Stimulated activated CD8-positive, alpha-beta memory T cell treated with anti-CD3 and anti-CD28 coated beads, Interleukin-15, amount 100 ng/mL, for 4 hours (primary cell): ENCODE measurements around the gene TMEM250.

Source experiments
- DNase-seq, 2 donors: peaks; one replicate each; pipeline ENCODE4 v3.0.0-alpha.2; 2020; ENCODE audit warnings: low read depth in 2 of 2

TMEM250 gene

GRCh38 chr9:136093995-136094881, 24.4 kb downstream of the TMEM250 start:
- peak in 1 of 2 donors; percentile 50 for DNase-seq

- DNase-seq: no peak
These were observed 25.2 kb downstream of the TMEM250 start for GRCh38 chr9:136093346-136093986.

GRCh38 chr9:136092741-136093140, 25.9 kb downstream of the TMEM250 start:
- DNase-seq: no peak

- DNase-seq: no peak
These were observed 26.4 kb downstream of the TMEM250 start for GRCh38 chr9:136092353-136092650.

- no peak for DNase-seq
These were observed 26.9 kb downstream of the TMEM250 start for GRCh38 chr9:136091582-136092352.

- DNase-seq: no peak
These were observed 27.7 kb downstream of the TMEM250 start for GRCh38 chr9:136090768-136091581.

- no peak for DNase-seq
These were observed 28.5 kb downstream of the TMEM250 start for GRCh38 chr9:136090056-136090735.

GRCh38 chr9:136089697-136090045, 29.0 kb downstream of the TMEM250 start:
- DNase-seq: no peak

GRCh38 chr9:136088939-136089696, 29.6 kb downstream of the TMEM250 start:
- DNase-seq: no peak

- DNase-seq: no peak
These were observed 30.2 kb downstream of the TMEM250 start for GRCh38 chr9:136088481-136088938.

- DNase-seq: no peak
These were observed 30.8 kb downstream of the TMEM250 start for GRCh38 chr9:136087741-136088480.

- no peak for DNase-seq
These were observed 31.5 kb downstream of the TMEM250 start for GRCh38 chr9:136086951-136087740.

- no peak for DNase-seq
These were observed 32.3 kb downstream of the TMEM250 start for GRCh38 chr9:136086213-136086881.

- no peak for DNase-seq
These were observed 32.9 kb downstream of the TMEM250 start for GRCh38 chr9:136085815-136086212.

- no peak for DNase-seq
These were observed 34.4 kb downstream of the TMEM250 start for GRCh38 chr9:136084063-136084944.

GRCh38 chr9:136083558-136084062, 35.1 kb downstream of the TMEM250 start:
- no peak for DNase-seq
